Medulla oblongata (tissue), 1 donor: ENCODE results near the gene RNF5.
"Not testable (repeated sequence)": the region's sequence is repeated elsewhere in the genome, so short reads cannot be mapped to it uniquely, and the experiment has no call there.

Experiments used
- DNase-seq: peaks from one replicate; pipeline ENCODE4 v3.0.0-alpha.2; 2015; ENCODE audit errors: extremely low spot score

The RNF5 gene

DNA sequence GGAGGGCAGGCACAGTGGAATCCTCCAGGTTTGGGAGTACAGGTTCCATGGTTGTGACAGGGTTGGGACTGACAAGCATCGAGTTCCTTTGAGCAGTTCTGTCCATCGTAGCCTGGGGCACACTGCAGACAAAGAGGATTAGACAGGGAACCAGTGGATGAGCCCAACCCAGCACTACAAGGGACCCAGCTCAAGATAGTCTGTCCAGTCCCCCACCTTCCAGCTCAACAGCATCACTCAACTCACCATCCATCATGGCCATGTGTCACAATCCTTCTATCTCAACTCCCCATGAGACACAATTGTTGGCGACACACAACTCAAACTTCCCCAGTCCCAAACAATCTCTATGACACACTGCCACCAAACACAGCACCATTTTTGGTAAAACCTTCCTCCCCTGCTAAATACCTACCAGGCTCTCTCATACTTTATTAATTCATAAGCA lies 26.1 kb downstream of the RNF5 start:
- DNase-seq, result no peak

DNA sequence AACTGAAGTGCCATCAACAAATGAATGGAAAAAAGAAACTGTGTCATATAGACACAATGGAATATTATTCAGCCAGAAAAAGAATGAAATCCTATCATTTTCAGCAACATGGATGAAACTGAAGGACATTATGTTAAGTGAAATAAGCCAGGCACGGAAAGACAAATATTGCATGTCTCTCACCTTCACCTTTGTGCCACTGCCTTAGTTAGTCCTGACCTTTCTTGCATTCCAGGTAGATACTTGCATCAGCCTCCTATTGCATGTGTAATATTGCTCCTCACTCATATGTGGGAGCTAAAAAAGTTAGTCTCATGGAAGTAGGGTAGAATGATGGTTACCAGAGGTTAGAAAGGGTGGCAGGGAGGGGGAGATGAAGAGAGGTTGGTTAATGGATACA lies 30.8 kb downstream of the RNF5 start:
- no peak for DNase-seq

GRCh38 chr6:32210191-32210601 lies 32.0 kb downstream of the RNF5 start:
- no peak for DNase-seq

- DNase-seq, result not testable (repeated sequence)
Measured at GRCh38 chr6:32211432-32211831, 33.2 kb downstream of the RNF5 start.

DNA sequence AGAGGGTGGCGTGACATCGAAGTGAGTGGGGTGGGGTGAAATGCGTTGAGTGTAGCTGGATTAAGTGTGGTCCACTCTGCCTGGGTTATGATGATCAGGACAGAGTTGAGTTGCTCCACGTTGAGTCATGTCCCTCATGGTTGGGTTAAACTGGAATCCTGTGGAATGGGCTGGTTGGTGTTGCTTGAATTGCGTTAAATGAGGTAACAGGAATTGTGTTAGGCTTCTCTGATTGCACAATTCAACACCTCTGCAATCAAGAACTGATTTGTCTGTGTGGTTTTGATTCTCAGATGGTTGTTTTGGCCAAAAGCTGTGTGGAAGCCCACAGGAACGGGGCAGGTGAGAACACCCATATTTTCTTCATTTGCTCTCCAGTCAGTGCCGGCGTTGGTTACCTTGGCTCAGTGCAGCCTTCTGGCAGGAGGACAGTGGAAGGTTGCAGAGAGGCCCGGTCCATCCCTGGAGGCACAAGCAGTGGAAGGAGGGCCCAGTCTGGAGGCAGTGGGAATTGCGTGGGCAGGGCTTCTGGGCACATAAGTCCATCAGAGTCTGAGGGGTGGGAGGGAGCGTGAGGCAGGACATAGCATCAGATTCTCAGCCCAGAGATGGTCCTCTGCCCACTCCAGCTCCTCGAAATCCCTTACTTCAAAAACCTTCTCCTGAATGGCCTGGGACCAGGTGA lies 34.0 kb downstream of the RNF5 start:
- no peak for DNase-seq

GRCh38 chr6:32213649-32214048 lies 35.4 kb downstream of the RNF5 start:
- DNase-seq, result no peak

- DNase-seq, result no peak
Measured at GRCh38 chr6:32214126-32214525, 35.9 kb downstream of the RNF5 start.

- no peak for DNase-seq
Measured at GRCh38 chr6:32215617-32216016, 37.4 kb downstream of the RNF5 start.

DNA sequence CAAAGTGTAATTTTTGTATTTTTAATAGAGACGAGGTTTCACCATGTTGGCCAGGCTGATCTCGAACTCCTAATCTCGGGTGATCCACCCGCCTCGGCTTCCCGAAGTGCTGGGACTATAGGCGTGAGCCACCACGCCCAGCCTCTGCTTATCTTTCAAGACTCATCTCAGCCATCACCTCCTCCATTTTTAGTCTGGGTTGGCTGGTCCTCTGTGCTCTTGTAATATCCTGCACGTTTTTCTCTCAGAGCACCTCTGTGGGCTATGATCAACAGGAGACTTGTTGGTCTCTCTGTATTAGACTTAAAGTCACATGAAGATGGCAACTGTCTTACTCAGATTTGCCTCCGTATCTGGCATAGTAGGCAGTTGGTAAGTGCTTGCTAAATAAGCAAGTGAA lies 38.1 kb downstream of the RNF5 start:
- no peak for DNase-seq

DNA sequence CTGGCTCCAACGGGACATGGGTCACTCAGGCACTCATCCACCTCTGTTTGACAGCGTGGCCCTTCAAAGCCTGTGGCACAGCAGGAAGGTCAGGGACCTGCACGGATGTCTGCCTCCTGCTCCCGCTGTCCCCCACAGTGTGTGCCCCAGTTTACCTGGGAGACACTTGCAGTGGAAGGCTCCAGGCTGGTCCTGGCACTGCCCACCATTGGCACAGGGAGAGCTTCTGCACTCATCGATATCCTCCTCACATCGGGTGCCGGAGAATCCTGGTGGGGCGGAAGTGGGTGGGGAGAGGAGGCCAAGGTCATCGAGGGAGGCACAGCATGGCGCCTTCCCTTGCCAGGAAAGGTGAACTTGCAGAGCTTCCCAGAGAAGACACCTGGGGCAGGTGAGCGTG lies 38.8 kb downstream of the RNF5 start:
- DNase-seq, result no peak

DNA sequence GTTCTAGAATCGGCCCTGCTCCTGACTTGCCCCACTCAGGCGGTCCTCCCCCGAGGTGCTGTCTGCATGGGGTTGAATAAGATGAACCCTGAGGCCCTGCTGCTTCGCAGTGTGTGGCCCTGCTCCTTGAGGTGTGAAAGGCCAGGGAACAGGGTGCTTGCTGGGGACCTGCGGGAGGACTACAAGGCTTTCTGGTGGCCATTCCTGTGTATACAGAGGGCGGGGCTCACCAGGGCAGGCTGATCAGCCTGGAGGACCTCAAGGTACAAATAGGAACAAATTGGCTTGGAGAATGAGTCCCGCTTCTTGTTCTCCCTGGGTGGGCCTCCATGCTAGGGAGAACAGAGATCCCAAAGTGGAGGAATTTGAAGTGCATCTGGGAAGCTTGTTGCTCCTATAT lies 40.0 kb downstream of the RNF5 start:
- no peak for DNase-seq

GRCh38 chr6:32220021-32220420 lies 41.8 kb downstream of the RNF5 start:
- DNase-seq, result no peak

- no peak for DNase-seq
Measured at GRCh38 chr6:32222333-32223230, 44.4 kb downstream of the RNF5 start.

- DNase-seq, result no peak
Measured at GRCh38 chr6:32223258-32224235, 45.3 kb downstream of the RNF5 start, which contains the start of gene NOTCH4. Gene NOTCH4, minus strand, starts transcription at chr6:32224067. Its CDS starts 139 bp downstream, at chr6:32223928.

GRCh38 chr6:32224696-32225095 lies 46.5 kb downstream of the RNF5 start:
- no peak for DNase-seq

DNA sequence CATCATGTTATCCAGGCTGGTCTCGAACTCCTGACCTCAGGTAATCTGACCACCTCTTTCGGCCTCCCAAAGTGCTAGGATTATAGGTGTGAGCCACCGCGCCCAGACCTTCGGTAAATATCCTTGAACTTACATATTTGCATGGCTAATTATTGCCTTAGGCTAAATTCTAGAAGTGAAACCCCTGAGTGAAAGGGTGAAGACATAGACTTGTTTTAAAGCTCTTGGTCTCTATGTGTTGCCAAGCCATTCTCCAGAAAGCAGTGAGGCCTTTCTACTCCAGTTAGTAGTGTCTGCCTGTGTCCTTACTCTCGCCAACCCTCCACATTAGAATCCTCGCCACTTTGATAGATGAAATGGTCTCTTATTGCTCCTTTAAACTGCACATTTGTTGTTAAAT lies 48.2 kb downstream of the RNF5 start:
- DNase-seq, result no peak
